Measurements from ENCODE around the gene MYO3B. TPM values are rescaled to one million over a fixed set of nuclear protein-coding genes. Genes with fewer than 3 reads are reported as not detected.
A peak's percentile ranks its signal among the peaks of the same experiment; 100 is the strongest.

MYO3B gene
- total and polyA plus RNA-seq, 8 donors = 1.3 to 4.1 (median 2.6) TPM; not detected in 1

- Histone ChIP-seq H3K4me1 (no peaks in the 10 kb centered on the region), H3K27me3 (no peaks in the 10 kb centered on the region), H3K27ac (no peak overlapping the region), H3K4me3 (no peak overlapping the region), H3K36me3 (no peaks in the 10 kb centered on the region), H3K9me3 (no peaks in the 10 kb centered on the region)
- intact Hi-C loops (cut with DNase I) = no loop called here
- no peak for TF ChIP-seq CTCF (IDR thresholded peaks at IDR 0.05)
- ATAC-seq = peak; percentile 55
- no peak for DNase-seq
Measured at GRCh38 chr2:170229744-170230143, 51.8 kb downstream of the MYO3B start.

GRCh38 chr2:170235860-170236679, 58.1 kb downstream of the MYO3B start:
- Histone ChIP-seq H3K36me3 (no peaks in the 10 kb centered on the region), H3K27ac (no peak overlapping the region), H3K27me3 (peaks cover 0 to 4% of the 10 kb centered on the region in 2 donors), H3K4me3 (no peak overlapping the region), H3K9me3 (no peaks in the 10 kb centered on the region), H3K4me1 (no peaks in the 10 kb centered on the region)
- DNase-seq = peak in 1 of 4 donors; percentile 25
- intact Hi-C loops (cut with DNase I) = no loop called here
- peak; percentile 58 for ATAC-seq
- TF ChIP-seq CTCF (IDR thresholded peaks at IDR 0.05) = peak; percentile 16 to 26

GRCh38 chr2:170236680-170237047, 58.7 kb downstream of the MYO3B start:
- Histone ChIP-seq H3K4me3 (no peak overlapping the region), H3K9me3 (no peaks in the 10 kb centered on the region), H3K4me1 (no peaks in the 10 kb centered on the region), H3K36me3 (no peaks in the 10 kb centered on the region), H3K27ac (no peak overlapping the region), H3K27me3 (peaks cover 0 to 4% of the 10 kb centered on the region in 2 donors)
- DNase-seq = no peak
- TF ChIP-seq CTCF (IDR thresholded peaks at IDR 0.05) = no peak
- intact Hi-C loops (cut with DNase I) = no loop called here
- no peak for ATAC-seq

- Histone ChIP-seq H3K27ac (no peak overlapping the region), H3K27me3 (peaks cover 0 to 9% of the 10 kb centered on the region in 2 donors), H3K9me3 (no peaks in the 10 kb centered on the region), H3K36me3 (no peaks in the 10 kb centered on the region), H3K4me1 (no peaks in the 10 kb centered on the region), H3K4me3 (no peak overlapping the region)
- no peak for ATAC-seq
- no peak for DNase-seq
- intact Hi-C loops (cut with DNase I) = no loop called here
- no peak for TF ChIP-seq CTCF (IDR thresholded peaks at IDR 0.05)
Measured at GRCh38 chr2:170237572-170238120, 59.7 kb downstream of the MYO3B start.

- H3K36me3 ChIP-seq = no peaks in the 10 kb centered on the region
- H3K27ac ChIP-seq = no peak overlapping the region
- no peak for TF ChIP-seq CTCF (IDR thresholded peaks at IDR 0.05)
- H3K27me3 ChIP-seq = peaks cover 0 to 9% of the 10 kb centered on the region in 2 donors
- no peak overlapping the region for H3K4me3 ChIP-seq
- H3K9me3 ChIP-seq = no peaks in the 10 kb centered on the region
- intact Hi-C loops (cut with DNase I) = no loop called here
- ATAC-seq (no peak), DNase-seq (no peak)
- H3K4me1 ChIP-seq = no peaks in the 10 kb centered on the region
Measured at GRCh38 chr2:170238776-170239175, 60.8 kb downstream of the MYO3B start.

Data from left lung (tissue), 10 donors.